Common myeloid progenitor, CD34-positive (primary cell): ENCODE measurements around the gene GRIP1.

Source experiments
- CTCF ChIA-PET: fragments of 350-600 bp; sonication (Branson Sonifier 250); formaldehyde crosslinking; loops from one replicate; lab custom pipeline; 2021; ENCODE audit warnings: antibody characterized with exemption; lab: Charles Lee
- POLR2A ChIA-PET: fragments of 350-600 bp; sonication (Branson Sonifier 250); formaldehyde crosslinking; loops from one replicate; lab custom pipeline; 2021; ENCODE audit warnings: antibody characterized with exemption; lab: Charles Lee
- DNase-seq, 3 donors: peaks; one replicate each; pipeline versions ENCODE4 v3.0.0 to v3.0.0-alpha.2; 2013
- H3K27ac ChIP-seq, 2 experiments: 1 replicate in 1 of 2; 2 replicates in 1 of 2; pipeline ENCODE4 v1.7.0; 2013; ENCODE audit warnings: inconsistent platforms in 2 of 2, low read length in 2 of 2, mild to moderate bottlenecking in 2 of 2, low read depth in 1 of 2, moderate library complexity in 1 of 2; ENCODE audit not compliant: severe bottlenecking in 2 of 2, insufficient read depth in 1 of 2, poor library complexity in 1 of 2
- H3K27me3 ChIP-seq, 5 experiments: replicated peaks in 2 of 5; 1 replicate in 3 of 5; 2 replicates in 2 of 5; pipeline versions ENCODE4 v1.6.1 to v1.7.0; 2013; ENCODE audit warnings: low read length in 4 of 5, mild to moderate bottlenecking in 2 of 5, moderate library complexity in 2 of 5, inconsistent platforms in 1 of 5; ENCODE audit not compliant: insufficient read depth in 5 of 5, control insufficient read depth in 4 of 5
- H3K36me3 ChIP-seq, 4 experiments: 1 replicate in 2 of 4; 2 replicates in 2 of 4; pipeline versions ENCODE4 v1.6.1 to v1.7.0; 2013; ENCODE audit warnings: low read length in 3 of 4, control low read depth in 1 of 4, mild to moderate bottlenecking in 1 of 4; ENCODE audit not compliant: control insufficient read depth in 4 of 4, insufficient read depth in 4 of 4
- H3K4me1 ChIP-seq, 4 experiments: 1 replicate in 3 of 4; 2 replicates in 1 of 4; pipeline versions ENCODE4 v1.6.1 to v1.7.1; 2013; ENCODE audit warnings: low read length in 3 of 4, mild to moderate bottlenecking in 3 of 4, control low read depth in 1 of 4, inconsistent platforms in 1 of 4, moderate library complexity in 1 of 4; ENCODE audit not compliant: control insufficient read depth in 4 of 4, insufficient read depth in 4 of 4; ENCODE audit errors: control extremely low read depth in 1 of 4
- H3K4me3 ChIP-seq, 7 experiments: 1 replicate in 4 of 7; 2 replicates in 3 of 7; pipeline versions ENCODE4 v1.5.1 to v1.7.0; 2013; ENCODE audit warnings: mild to moderate bottlenecking in 7 of 7, low read length in 6 of 7, moderate library complexity in 6 of 7, inconsistent platforms in 2 of 7, low read depth in 2 of 7, control low read depth in 1 of 7; ENCODE audit not compliant: insufficient read depth in 4 of 7, control insufficient read depth in 1 of 7; ENCODE audit errors: extremely low read depth in 1 of 7
- H3K9me3 ChIP-seq, 5 experiments: 1 replicate in 4 of 5; 2 replicates in 1 of 5; pipeline versions ENCODE4 v1.6.1 to v1.7.1; 2013; ENCODE audit warnings: low read length in 4 of 5, mild to moderate bottlenecking in 2 of 5, inconsistent platforms in 1 of 5, low read depth in 1 of 5, moderate library complexity in 1 of 5; ENCODE audit not compliant: control insufficient read depth in 4 of 5, insufficient read depth in 2 of 5; ENCODE audit errors: control extremely low read depth in 1 of 5
- WGBS: methylation state at CpG from one replicate; pipeline ENCODE4 v1.1.5; 2013; ENCODE audit not compliant: insufficient coverage; 5-methylcytosine and 5-hydroxymethylcytosine counted together

The GRIP1 gene

DNA sequence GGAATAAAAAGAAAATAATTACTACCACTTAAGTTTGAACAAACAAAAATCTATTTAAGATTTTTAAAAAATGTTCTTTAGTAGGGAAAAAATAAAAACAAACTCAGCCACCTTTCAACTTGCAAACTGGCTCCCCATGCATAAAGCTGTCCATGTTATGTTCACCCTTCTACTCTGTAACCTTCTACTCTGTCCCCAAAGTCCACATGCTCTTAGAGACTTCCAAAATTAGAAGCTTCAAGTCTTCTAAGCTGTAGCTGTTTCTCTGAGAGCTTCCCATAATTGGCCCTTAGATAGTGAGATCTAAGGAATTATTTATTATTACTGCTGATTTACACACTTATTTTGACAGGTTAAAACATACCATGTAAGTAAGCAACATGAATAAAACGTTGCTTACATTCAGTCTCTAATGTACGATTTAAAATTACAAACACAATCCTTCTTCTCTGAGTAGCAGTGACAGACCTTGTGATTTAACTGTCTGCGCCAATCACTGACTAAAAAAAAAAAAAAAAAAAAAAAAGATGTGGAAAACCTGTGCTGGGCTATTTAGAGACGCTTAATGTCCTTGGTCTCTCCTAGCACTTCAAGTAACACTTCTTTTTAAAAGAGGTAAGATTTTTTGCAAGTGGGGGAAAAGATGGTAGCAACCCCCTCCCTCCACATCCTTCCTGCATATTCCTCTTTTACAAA, 28.3 kb upstream of the GRIP1 start:
- no peaks in the 10 kb centered on the region for H3K36me3 ChIP-seq
- no peak overlapping the region for H3K4me3 ChIP-seq
- no peaks in the 10 kb centered on the region for H3K4me1 ChIP-seq
- no peak overlapping the region for H3K27ac ChIP-seq
- no peaks in the 10 kb centered on the region for H3K9me3 ChIP-seq
- POLR2A ChIA-PET: no interaction called here
- DNase-seq: no peak
- H3K27me3 ChIP-seq: no peaks in the 10 kb centered on the region
- no CpG with 5 or more reads among the region's 4 CpGs for WGBS
- CTCF ChIA-PET: interaction anchor here (1.0 to 1.1 kb wide), 2 partner anchors 11 to 560 kb away, joined by 3 to 4 read pairs; no protein-coding TSS in a partner anchor

GRCh38 chr12:66699738-66700482, 21.0 kb upstream of the GRIP1 start:
- H3K36me3 ChIP-seq: no peaks in the 10 kb centered on the region
- no peaks in the 10 kb centered on the region for H3K9me3 ChIP-seq
- H3K27ac ChIP-seq: no peak overlapping the region
- no peaks in the 10 kb centered on the region for H3K4me1 ChIP-seq
- ChIA-PET CTCF (interaction anchor here (0.6 to 1.3 kb wide), 2 partner anchors 8 to 110 kb away, joined by 3 to 4 read pairs; no protein-coding TSS in a partner anchor), POLR2A (no interaction called here)
- 95% methylated on average over 4 of the region's 4 CpGs for WGBS
- no peak for DNase-seq
- H3K27me3 ChIP-seq: peaks cover 0 to 2% (median 0%) of the 10 kb centered on the region in 5 experiments
- H3K4me3 ChIP-seq: no peak overlapping the region

DNA sequence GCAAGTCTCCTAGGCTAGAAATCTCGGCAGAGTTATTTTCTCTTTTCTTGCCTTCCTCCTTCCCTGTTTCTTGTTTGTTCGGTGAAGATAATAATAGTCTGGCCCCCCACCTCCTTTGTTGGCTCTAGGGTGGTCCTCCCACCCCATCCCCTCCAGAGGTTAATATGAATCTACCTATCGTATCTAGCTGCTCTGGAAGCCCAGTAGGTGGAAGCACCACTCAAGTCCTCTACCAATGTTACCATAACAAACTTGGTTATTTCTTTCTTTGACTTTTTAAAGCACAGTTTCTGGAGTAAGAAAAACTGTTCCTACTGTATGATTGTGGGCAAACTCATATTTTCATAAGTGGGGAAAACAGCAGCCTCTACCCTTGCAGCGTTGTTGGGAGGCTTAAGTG, 19.7 kb upstream of the GRIP1 start:
- WGBS: 78% methylated on average over 3 of the region's 4 CpGs
- POLR2A ChIA-PET: no interaction called here
- H3K9me3 ChIP-seq: no peaks in the 10 kb centered on the region
- CTCF ChIA-PET: interaction anchor here (0.7 to 1.6 kb wide), 5 partner anchors 9 to 359 kb away, joined by 3 to 9 read pairs (median 3); no protein-coding TSS in a partner anchor
- H3K27me3 ChIP-seq: peaks cover 0 to 2% (median 0%) of the 10 kb centered on the region in 5 experiments
- H3K27ac ChIP-seq: no peak overlapping the region
- no peaks in the 10 kb centered on the region for H3K4me1 ChIP-seq
- H3K36me3 ChIP-seq: no peaks in the 10 kb centered on the region
- no peak for DNase-seq
- H3K4me3 ChIP-seq: no peak overlapping the region

DNA sequence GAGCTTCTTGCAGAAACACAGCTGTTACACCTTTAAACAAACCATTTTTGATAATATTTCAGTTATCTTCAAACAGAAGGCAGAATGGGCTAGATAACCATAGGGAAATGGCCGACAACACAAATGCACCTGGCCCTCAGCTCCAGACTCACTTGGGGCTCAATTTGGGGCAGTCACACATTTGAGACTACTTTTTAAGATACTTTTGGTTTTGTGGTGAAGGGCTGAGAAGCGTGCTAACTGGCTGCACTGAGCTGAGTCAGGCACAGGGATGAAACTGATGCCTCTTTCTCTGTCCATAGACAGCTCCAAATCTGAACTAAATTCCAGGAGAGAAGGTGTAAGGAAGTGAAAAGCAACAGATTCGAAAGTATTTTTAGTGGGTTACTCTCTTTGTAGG, 18.5 kb upstream of the GRIP1 start:
- Histone ChIP-seq H3K27me3 (peaks cover 0 to 2% (median 0%) of the 10 kb centered on the region in 5 experiments), H3K27ac (no peak overlapping the region), H3K36me3 (no peaks in the 10 kb centered on the region), H3K4me3 (no peak overlapping the region), H3K9me3 (no peaks in the 10 kb centered on the region), H3K4me1 (no peaks in the 10 kb centered on the region)
- 83% methylated on average over 1 of the region's 3 CpGs for WGBS
- ChIA-PET POLR2A (interaction anchor here (0.5 kb wide), 1 partner anchor 389 kb away, joined by 4 read pairs; no protein-coding TSS in a partner anchor), CTCF (interaction anchor here (0.7 to 1.6 kb wide), 4 partner anchors 8 to 297 kb away, joined by 3 to 9 read pairs (median 3); no protein-coding TSS in a partner anchor)
- no peak for DNase-seq

- WGBS: 94% methylated on average over 3 of the region's 5 CpGs
- CTCF ChIA-PET: interaction anchor here (0.6 to 2.1 kb wide), 15 partner anchors 9 to 549 kb away, joined by 3 to 9 read pairs (median 3); no protein-coding TSS in a partner anchor
- DNase-seq: no peak
- Histone ChIP-seq H3K27me3 (peaks cover 0 to 2% (median 0%) of the 10 kb centered on the region in 5 experiments), H3K9me3 (no peaks in the 10 kb centered on the region), H3K36me3 (no peaks in the 10 kb centered on the region), H3K4me3 (no peak overlapping the region), H3K4me1 (peaks cover 3 to 5% (median 3%) of the 10 kb centered on the region in 4 experiments), H3K27ac (no peak overlapping the region)
- POLR2A ChIA-PET: no interaction called here
These were observed 16.1 kb upstream of the GRIP1 start for GRCh38 chr12:66694666-66695613.

- CTCF ChIA-PET: interaction anchor here (0.6 to 2.1 kb wide), 15 partner anchors 8 to 547 kb away, joined by 3 to 9 read pairs (median 3); no protein-coding TSS in a partner anchor
- Histone ChIP-seq H3K4me1 (peaks cover 3 to 5% (median 3%) of the 10 kb centered on the region in 4 experiments), H3K9me3 (no peaks in the 10 kb centered on the region), H3K4me3 (no peak overlapping the region), H3K36me3 (no peaks in the 10 kb centered on the region), H3K27ac (no peak overlapping the region), H3K27me3 (peaks cover 0 to 2% (median 0%) of the 10 kb centered on the region in 5 experiments)
- 0% methylated on average over 1 of the region's 1 CpG for WGBS
- peak; percentile 74 to 87 (median 84) for DNase-seq
- POLR2A ChIA-PET: no interaction called here
These were observed 15.1 kb upstream of the GRIP1 start for GRCh38 chr12:66693901-66694513.
